Measurements from ENCODE around the gene RYR3.

GRCh38 chr15:33344111-33344510 lies 33.3 kb downstream of the RYR3 start:
- TF ChIP-seq CTCF (conservative IDR thresholded peaks at IDR 0.05 in 1 of 2, IDR thresholded peaks at IDR 0.05 in 1 of 2; ENCODE audit: low read depth in 1 of 2, low read length in 2 of 2) = no peak
- no peak for TF ChIP-seq EZH2 (IDR thresholded peaks at IDR 0.05; ENCODE audit: low read length, missing control alignments)
